ENCODE results near the gene TCEA2.

DNA sequence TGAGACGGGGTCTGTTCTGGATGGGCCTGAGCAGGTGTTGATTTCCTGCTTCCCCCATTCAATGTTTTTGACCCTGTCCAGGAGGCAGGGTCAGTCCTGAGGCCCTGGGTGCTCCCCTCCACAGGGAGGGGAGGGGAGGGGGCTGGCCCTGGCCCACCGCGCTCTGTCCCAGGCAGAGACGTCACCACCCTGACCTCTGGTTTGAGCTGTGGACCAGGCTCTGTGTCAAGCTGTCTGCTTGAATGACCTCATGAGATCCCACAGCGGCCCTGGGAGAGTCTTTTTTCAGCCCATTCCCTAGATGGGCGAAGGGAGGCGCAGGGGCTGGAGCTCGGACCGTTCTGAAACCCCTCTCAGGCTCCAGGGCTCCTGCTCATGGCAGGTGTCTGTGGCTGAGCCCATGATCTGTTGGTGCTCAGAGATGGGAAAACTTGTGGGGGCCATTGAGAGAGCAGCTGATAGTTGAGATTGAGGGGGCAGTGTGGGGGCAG, 30.1 kb downstream of the TCEA2 start:
- TF ChIP-seq EZH2phosphoT487 (IDR thresholded peaks at IDR 0.05; ENCODE audit: borderline replicate concordance, low read depth, low read length) = no peak
- TF ChIP-seq, protein P1, sequence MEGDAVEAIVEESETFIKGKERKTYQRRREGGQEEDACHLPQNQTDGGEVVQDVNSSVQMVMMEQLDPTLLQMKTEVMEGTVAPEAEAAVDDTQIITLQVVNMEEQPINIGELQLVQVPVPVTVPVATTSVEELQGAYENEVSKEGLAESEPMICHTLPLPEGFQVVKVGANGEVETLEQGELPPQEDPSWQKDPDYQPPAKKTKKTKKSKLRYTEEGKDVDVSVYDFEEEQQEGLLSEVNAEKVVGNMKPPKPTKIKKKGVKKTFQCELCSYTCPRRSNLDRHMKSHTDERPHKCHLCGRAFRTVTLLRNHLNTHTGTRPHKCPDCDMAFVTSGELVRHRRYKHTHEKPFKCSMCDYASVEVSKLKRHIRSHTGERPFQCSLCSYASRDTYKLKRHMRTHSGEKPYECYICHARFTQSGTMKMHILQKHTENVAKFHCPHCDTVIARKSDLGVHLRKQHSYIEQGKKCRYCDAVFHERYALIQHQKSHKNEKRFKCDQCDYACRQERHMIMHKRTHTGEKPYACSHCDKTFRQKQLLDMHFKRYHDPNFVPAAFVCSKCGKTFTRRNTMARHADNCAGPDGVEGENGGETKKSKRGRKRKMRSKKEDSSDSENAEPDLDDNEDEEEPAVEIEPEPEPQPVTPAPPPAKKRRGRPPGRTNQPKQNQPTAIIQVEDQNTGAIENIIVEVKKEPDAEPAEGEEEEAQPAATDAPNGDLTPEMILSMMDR (conservative IDR thresholded peaks at IDR 0.05; ENCODE audit: low read length) = no peak
